Astrocyte (in vitro differentiated cells and primary cell): Measurements from ENCODE around the gene GTF3C1.

Experiments used
- EZH2 ChIP-seq: IDR thresholded peaks from 2 replicates; pipeline ENCODE4 v1.6.1; 2012; ENCODE audit warnings: mild to moderate bottlenecking, low read length, inconsistent platforms; ENCODE audit not compliant: insufficient read depth
- TF ChIP-seq, protein P1 (sequence below): IDR thresholded peaks from 2 replicates; pipeline ENCODE4 v1.5.1; 2011; ENCODE audit warnings: low read depth, mild to moderate bottlenecking, inconsistent platforms, low read length, moderate library complexity; ENCODE audit not compliant: insufficient read depth

DNA sequence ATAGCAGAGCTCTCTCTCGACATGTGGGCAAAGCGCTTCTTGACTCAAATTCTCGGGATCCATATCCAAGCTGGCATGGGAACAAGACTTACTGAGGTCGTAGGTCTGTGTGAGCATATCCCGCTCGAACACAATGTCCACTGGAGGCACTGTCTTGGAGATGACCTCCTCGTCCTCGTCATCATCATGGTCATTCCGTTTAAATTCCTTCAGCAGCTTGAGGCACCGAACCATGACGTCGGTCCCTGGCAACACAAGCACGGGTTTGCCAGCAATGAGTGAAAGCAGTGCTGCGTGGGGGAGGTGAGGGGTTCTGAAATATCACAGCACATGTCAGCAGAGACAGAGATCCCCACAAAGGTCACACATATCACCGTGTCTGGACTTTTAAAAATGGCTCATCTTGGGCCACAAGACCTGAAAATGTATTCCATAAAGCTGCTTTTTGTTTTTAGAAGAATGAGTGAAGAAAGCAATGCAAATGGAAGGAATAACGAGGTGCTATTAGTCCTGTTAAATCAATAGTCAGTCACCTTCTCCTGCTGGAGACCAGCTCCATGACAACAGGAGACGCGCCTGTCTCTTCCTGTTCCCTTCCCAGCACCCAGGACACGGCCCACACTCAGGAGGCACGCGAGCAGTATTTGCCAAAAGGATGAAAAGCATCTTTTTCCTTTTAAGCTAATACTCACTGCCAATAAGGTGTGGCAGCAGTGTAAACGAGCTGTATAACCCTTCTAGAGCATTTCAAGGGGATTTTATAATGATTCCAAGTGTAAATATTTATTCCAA lies 37.9 kb downstream of the GTF3C1 start:
- TF ChIP-seq, protein P1, sequence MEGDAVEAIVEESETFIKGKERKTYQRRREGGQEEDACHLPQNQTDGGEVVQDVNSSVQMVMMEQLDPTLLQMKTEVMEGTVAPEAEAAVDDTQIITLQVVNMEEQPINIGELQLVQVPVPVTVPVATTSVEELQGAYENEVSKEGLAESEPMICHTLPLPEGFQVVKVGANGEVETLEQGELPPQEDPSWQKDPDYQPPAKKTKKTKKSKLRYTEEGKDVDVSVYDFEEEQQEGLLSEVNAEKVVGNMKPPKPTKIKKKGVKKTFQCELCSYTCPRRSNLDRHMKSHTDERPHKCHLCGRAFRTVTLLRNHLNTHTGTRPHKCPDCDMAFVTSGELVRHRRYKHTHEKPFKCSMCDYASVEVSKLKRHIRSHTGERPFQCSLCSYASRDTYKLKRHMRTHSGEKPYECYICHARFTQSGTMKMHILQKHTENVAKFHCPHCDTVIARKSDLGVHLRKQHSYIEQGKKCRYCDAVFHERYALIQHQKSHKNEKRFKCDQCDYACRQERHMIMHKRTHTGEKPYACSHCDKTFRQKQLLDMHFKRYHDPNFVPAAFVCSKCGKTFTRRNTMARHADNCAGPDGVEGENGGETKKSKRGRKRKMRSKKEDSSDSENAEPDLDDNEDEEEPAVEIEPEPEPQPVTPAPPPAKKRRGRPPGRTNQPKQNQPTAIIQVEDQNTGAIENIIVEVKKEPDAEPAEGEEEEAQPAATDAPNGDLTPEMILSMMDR: peak; percentile 7
- TF ChIP-seq EZH2: no peak
